HEK293T (cell line): Measurements from ENCODE around the gene FLT4.

Experiments
- CTCF ChIA-PET: fragments of 350-600 bp; formaldehyde crosslinking; extraction: SDS; loops from one replicate; lab custom pipeline; 2021; ENCODE audit warnings: antibody characterized with exemption, inconsistent platforms; lab: Yijun Ruan, JAX
- POLR2A ChIA-PET: fragments of 350-600 bp; formaldehyde crosslinking; extraction: SDS; loops from one replicate; lab custom pipeline; 2020; ENCODE audit warnings: antibody characterized with exemption, inconsistent platforms; lab: Yijun Ruan, JAX
- DNase-seq: peaks from one replicate; pipeline ENCODE4 v3.0.0; 2012; ENCODE audit warnings: mixed read lengths; ENCODE audit errors: extremely low spot score
- ARNT ChIP-seq: fragments of 450-650 bp; IDR thresholded peaks from 2 replicates; pipeline ENCODE4 v1.6.1; 2017; ENCODE audit warnings: mild to moderate bottlenecking
- BHLHE40 ChIP-seq: fragments of 450-650 bp; IDR thresholded peaks from 2 replicates; pipeline ENCODE4 v1.6.1; 2016; ENCODE audit warnings: mild to moderate bottlenecking, moderate library complexity, borderline replicate concordance
- CTBP1 ChIP-seq: fragments of 450-650 bp; IDR thresholded peaks from 2 replicates; pipeline ENCODE4 v1.6.1; 2016; ENCODE audit warnings: borderline replicate concordance
- ELF4 ChIP-seq: fragments of 450-650 bp; IDR thresholded peaks from 2 replicates; pipeline ENCODE4 v1.6.1; 2017; ENCODE audit warnings: antibody characterized with exemption
- FOXA1 ChIP-seq: fragments of 450-650 bp; IDR thresholded peaks from 2 replicates; pipeline ENCODE4 v1.6.1; 2016; ENCODE audit warnings: mild to moderate bottlenecking
- FOXK2 ChIP-seq: fragments of 450-650 bp; IDR thresholded peaks from 2 replicates; pipeline ENCODE4 v1.6.1; 2016; ENCODE audit warnings: mild to moderate bottlenecking
- FOXM1 ChIP-seq: fragments of 450-650 bp; IDR thresholded peaks from 2 replicates; pipeline ENCODE4 v1.6.1; 2017; ENCODE audit warnings: mild to moderate bottlenecking, borderline replicate concordance
- HDGF ChIP-seq: fragments of 450-650 bp; IDR thresholded peaks from 2 replicates; pipeline ENCODE4 v1.6.1; 2017; ENCODE audit warnings: antibody characterized with exemption, borderline replicate concordance
- L3MBTL2 ChIP-seq: fragments of 450-650 bp; conservative IDR thresholded peaks from 2 replicates; pipeline ENCODE4 v1.6.1; 2016; ENCODE audit warnings: mild to moderate bottlenecking
- LEF1 ChIP-seq: fragments of 450-650 bp; IDR thresholded peaks from 2 replicates; pipeline ENCODE4 v1.6.1; 2017; ENCODE audit warnings: mild to moderate bottlenecking, borderline replicate concordance
- NFRKB ChIP-seq: fragments of 450-650 bp; IDR thresholded peaks from 2 replicates; pipeline ENCODE4 v1.6.1; 2016; ENCODE audit warnings: mild to moderate bottlenecking, moderate library complexity
- SP1 ChIP-seq: fragments of 450-650 bp; IDR thresholded peaks from 2 replicates; pipeline ENCODE4 v1.6.1; 2017
- SUZ12 ChIP-seq: fragments of 450-650 bp; IDR thresholded peaks from 2 replicates; pipeline ENCODE4 v1.6.1; 2016; ENCODE audit warnings: mild to moderate bottlenecking
- TARDBP ChIP-seq: fragments of 450-650 bp; IDR thresholded peaks from 2 replicates; pipeline ENCODE4 v1.6.1; 2016
- ZNF384 ChIP-seq: fragments of 450-650 bp; IDR thresholded peaks from 2 replicates; pipeline ENCODE4 v1.6.1; 2016
- TF ChIP-seq, protein P1 (sequence below): fragments of 450-650 bp; IDR thresholded peaks from 2 replicates; pipeline ENCODE4 v1.6.1; 2016

Gene FLT4

DNA sequence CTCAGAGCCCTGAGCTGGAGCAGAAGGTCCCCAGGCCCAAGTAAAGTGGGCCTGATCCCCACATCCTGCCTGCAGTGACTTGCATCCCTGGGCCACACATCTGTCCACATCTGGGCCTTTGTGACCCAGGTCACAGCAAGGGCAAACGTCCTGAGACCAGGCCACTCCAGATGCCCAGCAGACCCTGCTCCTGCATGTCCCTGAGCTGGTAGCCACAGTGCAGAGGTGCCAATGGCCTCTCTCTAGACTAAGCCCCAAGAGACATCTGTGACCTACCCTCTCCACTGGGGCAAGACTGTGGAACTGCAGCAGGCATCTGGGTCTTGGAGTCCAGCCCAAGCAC, 2.5 kb downstream of the FLT4 start:
- ChIA-PET CTCF (interaction anchor here (0.8 kb wide), 1 partner anchor 11 kb away, joined by 3 read pairs; no protein-coding TSS in a partner anchor), POLR2A (no interaction called here)
- DNase-seq, result no peak
- TF ChIP-seq HDGF (no peak), L3MBTL2 (no peak), BHLHE40 (no peak), ELF4 (no peak), ARNT (no peak), FOXK2 (no peak), LEF1 (no peak), SP1 (no peak), CTBP1 (no peak), NFRKB (no peak), TARDBP (no peak), ZNF384 (no peak), FOXM1 (no peak), FOXA1 (no peak), SUZ12 (no peak)
- TF ChIP-seq, protein P1, sequence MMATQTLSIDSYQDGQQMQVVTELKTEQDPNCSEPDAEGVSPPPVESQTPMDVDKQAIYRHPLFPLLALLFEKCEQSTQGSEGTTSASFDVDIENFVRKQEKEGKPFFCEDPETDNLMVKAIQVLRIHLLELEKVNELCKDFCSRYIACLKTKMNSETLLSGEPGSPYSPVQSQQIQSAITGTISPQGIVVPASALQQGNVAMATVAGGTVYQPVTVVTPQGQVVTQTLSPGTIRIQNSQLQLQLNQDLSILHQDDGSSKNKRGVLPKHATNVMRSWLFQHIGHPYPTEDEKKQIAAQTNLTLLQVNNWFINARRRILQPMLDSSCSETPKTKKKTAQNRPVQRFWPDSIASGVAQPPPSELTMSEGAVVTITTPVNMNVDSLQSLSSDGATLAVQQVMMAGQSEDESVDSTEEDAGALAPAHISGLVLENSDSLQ, result no peak

DNA sequence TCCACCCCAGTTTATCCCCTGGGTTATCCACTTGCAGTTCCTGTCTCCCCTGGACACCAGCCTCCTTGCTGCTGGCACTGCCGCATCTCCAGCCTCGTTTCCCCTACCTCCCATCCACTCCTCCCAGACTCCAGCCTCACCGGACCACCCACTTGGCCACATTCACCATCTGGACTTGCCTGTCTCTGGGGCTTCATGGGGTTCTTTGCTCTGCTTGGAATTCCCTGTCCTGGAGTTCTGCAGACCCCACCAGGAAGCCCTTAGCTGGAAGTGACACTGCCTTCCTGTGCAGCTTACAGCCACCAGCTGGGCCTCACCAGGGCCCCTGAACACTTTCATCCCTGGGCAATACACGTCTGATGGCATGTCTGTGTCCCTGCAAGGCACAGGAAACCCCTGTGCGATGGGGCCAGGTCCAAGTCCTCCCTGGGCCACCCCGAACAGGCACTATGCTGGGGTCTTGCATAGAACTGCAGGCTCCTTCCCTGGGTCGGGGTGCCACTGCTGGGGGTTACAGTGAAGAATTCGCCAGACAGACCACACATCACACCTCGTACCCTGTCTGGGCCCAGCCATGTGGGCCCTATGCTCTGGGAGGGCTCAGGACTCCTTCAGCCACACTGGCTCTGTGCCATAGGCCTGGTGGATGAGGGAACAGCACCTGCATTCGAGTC, 3.0 kb downstream of the FLT4 start:
- ChIA-PET POLR2A (no interaction called here), CTCF (interaction anchor here (0.8 kb wide), 1 partner anchor 10 kb away, joined by 3 read pairs; no protein-coding TSS in a partner anchor)
- TF ChIP-seq SUZ12, result no peak
- no peak for TF ChIP-seq LEF1
- no peak for TF ChIP-seq ELF4
- TF ChIP-seq FOXM1, result no peak
- TF ChIP-seq CTBP1, result no peak
- no peak for TF ChIP-seq BHLHE40
- TF ChIP-seq, protein P1, result no peak
- no peak for TF ChIP-seq ZNF384
- TF ChIP-seq ARNT, result no peak
- TF ChIP-seq FOXK2, result no peak
- no peak for TF ChIP-seq FOXA1
- TF ChIP-seq L3MBTL2, result no peak
- no peak for TF ChIP-seq NFRKB
- no peak for TF ChIP-seq TARDBP
- no peak for TF ChIP-seq SP1
- no peak for TF ChIP-seq HDGF

DNA sequence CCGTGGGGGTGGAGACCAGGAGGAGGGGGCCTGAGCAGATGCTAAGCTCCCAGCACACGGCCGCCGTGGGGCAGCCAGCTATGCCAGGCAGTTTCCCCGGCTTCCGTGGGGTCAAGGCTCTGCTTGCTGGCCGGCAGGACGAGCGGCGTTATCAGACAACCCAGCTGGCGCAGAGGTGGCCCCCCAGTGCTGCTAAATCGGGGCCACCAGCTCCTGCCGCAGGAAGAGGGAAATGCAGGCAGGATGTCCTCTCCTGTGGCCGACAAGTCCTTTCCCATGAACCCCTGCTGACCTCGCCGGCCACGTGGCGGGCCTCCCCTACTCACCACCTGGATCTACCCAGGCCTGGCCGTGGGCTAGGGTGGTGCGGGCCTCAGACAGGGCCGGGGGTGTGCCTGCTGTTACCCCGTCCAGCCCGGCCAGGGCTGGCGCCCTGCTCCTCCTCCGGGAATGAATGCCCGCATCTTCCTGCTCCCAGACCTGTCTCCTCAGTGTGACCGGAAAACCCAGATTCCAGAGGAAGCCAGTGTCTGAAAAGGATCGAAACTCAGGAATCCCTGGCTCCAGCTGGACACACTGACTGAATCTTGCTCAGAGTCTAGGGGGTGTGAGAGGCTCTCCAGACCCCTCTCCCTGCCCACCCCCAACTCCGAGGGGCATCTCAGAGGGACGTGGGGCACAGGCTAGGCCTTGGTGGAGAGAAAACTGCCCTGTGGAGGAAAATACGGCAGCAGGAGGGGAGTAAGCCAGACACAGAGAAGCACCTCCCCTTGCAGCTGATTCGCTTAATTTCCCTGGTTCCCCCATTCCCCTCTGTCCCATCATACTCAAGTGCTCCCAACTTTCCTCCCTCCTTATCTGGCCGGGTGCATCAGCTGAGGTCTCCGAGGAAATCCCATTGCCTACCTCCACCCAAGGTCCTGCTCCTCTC, 3.9 kb downstream of the FLT4 start:
- ChIA-PET CTCF (no interaction called here), POLR2A (no interaction called here)
- DNase-seq, result no peak
- no peak for TF ChIP-seq SP1
- no peak for TF ChIP-seq L3MBTL2
- no peak for TF ChIP-seq FOXA1
- no peak for TF ChIP-seq HDGF
- TF ChIP-seq FOXM1, result no peak
- TF ChIP-seq NFRKB, result no peak
- no peak for TF ChIP-seq ZNF384
- TF ChIP-seq TARDBP, result no peak
- TF ChIP-seq ELF4, result no peak
- no peak for TF ChIP-seq CTBP1

More for the DNA sequence above, 3.0 kb downstream of the FLT4 start:
- DNase-seq, result no peak

DNA sequence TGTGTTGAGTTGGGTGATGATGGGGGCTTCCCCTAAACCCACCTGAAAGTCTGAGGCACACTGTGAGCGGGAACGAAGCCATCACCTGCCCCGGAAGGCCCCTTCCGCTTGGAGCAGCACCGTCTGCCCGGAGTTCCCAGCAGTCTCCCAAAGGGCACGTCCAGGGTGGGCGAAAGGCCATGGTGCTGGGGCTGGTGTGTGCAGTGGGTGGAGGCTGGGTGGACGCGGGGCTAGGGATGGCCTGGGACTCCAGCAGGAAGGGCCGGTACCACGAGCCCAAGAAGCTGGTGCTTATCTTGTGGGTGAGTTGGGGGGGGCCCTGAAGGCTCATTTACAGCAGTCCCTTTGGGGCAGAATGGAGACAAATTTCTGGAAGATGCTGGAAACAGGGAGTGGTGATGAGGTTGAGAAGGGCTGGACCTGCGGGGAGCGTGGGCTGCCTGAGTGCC, 4.6 kb downstream of the FLT4 start:
- ChIA-PET CTCF (no interaction called here), POLR2A (no interaction called here)
- no peak for TF ChIP-seq L3MBTL2
- TF ChIP-seq SP1, result no peak
- no peak for TF ChIP-seq FOXK2
- TF ChIP-seq ZNF384, result no peak
- TF ChIP-seq CTBP1, result no peak
- no peak for TF ChIP-seq NFRKB
- no peak for TF ChIP-seq FOXM1
- no peak for TF ChIP-seq FOXA1
- TF ChIP-seq TARDBP, result no peak
- no peak for TF ChIP-seq BHLHE40
- DNase-seq, result no peak

DNA sequence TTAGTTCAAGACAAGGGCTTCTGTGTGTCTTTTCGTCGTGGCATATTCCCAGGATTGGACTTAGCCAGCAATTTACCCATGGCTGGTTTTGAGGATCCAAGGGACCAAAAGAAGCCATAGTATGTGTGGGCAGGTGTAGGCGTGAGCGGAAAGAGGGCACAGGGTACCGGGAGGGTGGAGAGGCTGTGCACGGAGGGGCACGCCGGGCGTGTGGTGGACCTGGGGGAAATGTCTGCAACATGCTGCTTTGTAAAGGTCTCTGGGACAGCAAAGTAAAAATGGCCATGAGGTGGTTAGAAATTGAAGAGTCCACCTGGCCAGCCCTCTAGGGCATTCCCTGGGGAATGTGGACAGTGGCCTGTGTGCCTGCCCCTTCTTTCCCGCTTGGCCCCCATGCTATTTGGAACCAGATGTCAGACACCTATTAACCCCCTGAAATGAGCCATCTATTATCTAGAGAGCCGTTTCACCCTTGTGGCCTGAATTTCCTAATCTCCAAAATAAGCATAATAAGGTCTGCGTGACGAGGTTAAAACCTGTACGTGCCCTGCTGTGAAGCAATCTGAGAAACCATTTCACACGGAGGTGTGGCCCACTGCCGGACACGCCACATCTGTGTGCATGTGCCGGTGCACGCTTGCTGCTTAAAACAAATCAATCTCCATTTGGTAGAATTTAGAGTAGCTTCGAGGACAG, 5.1 kb downstream of the FLT4 start:
- TF ChIP-seq ZNF384 (no peak), CTBP1 (no peak), FOXK2 (no peak), TARDBP (no peak), FOXM1 (no peak), ARNT (no peak), ELF4 (no peak), SUZ12 (no peak), NFRKB (no peak)
- TF ChIP-seq, protein P1, result no peak
- CTCF ChIA-PET, result no interaction called here
- DNase-seq, result no peak
- POLR2A ChIA-PET, result no interaction called here
